Panc1 (cell line): ENCODE results near the gene MAPK1IP1L. TPM values are rescaled to one million over a fixed set of nuclear protein-coding genes. Genes with fewer than 3 reads are reported as not detected.

Source experiments
- ATAC-seq: fragments of 200-7000 bp; cut with Tn5 transposase; 2 replicates; pipeline ENCODE4 v1.9.1; 2020; ENCODE audit warnings: mild to moderate bottlenecking, moderate library complexity
- BruUV-seq: library from RNA; stranded (reverse); fragments of 400-500 nt; replicated peaks from 2 replicates; lab custom pipeline; 2021; lab: Mats Ljungman, UMichigan
- CTCF ChIA-PET: fragments of 300-600 bp; sonication (Branson Sonifier 250); formaldehyde crosslinking; loops from one replicate; lab custom pipeline; 2022; ENCODE audit warnings: antibody characterized with exemption; lab: Charles Lee
- POLR2A ChIA-PET: fragments of 300-600 bp; sonication (Branson Sonifier 250); formaldehyde crosslinking; loops from one replicate; lab custom pipeline; 2022; ENCODE audit warnings: antibody characterized with exemption; lab: Charles Lee
- DNase-seq: peaks from one replicate; pipeline ENCODE4 v3.0.0-alpha.2; 2010; ENCODE audit warnings: low read depth, low spot score
- H3K27ac ChIP-seq: 2 replicates; pipeline ENCODE4 v1.5.1; 2011; ENCODE audit warnings: mild to moderate bottlenecking, low read length, inconsistent platforms
- H3K27me3 ChIP-seq: fragments of 200-500 bp; sonication (Bioruptor generic); 2 replicates; pipeline ENCODE4 v1.6.0; 2014; ENCODE audit warnings: low read length, inconsistent platforms; ENCODE audit not compliant: control insufficient read depth, insufficient read depth
- H3K36me3 ChIP-seq: fragments of 200-500 bp; sonication (Bioruptor generic); 2 replicates; pipeline ENCODE4 v1.5.1; 2014; ENCODE audit warnings: inconsistent platforms, mild to moderate bottlenecking, low read length, moderate library complexity; ENCODE audit not compliant: control insufficient read depth, insufficient read depth
- H3K4me1 ChIP-seq: 2 replicates; pipeline ENCODE4 v1.5.1; 2011; ENCODE audit warnings: inconsistent platforms, mild to moderate bottlenecking, low read length, moderate library complexity; ENCODE audit not compliant: control insufficient read depth, insufficient read depth
- H3K4me3 ChIP-seq, 2 experiments: 2 replicates each; pipeline ENCODE4 v1.5.1; 2011 to 2012; ENCODE audit warnings: low read depth in 2 of 2, low read length in 2 of 2, mild to moderate bottlenecking in 2 of 2, inconsistent platforms in 1 of 2, moderate library complexity in 1 of 2
- H3K9me3 ChIP-seq: fragments of 200-500 bp; sonication (Bioruptor generic); 2 replicates; pipeline ENCODE4 v1.5.1; 2014; ENCODE audit warnings: low read depth, mild to moderate bottlenecking, inconsistent platforms, low read length, moderate library complexity; ENCODE audit not compliant: control insufficient read depth, insufficient read depth
- POLR2AphosphoS5 ChIP-seq: IDR thresholded peaks from 2 replicates; pipeline ENCODE4 v1.6.1; 2012; ENCODE audit warnings: mild to moderate bottlenecking, low read depth, low read length, moderate library complexity
- SIN3A ChIP-seq: IDR thresholded peaks from 2 replicates; pipeline ENCODE4 v1.6.1; 2012; ENCODE audit warnings: low read depth, mild to moderate bottlenecking, low read length, moderate library complexity, borderline replicate concordance; ENCODE audit not compliant: insufficient read depth
- TCF7L2 ChIP-seq: IDR thresholded peaks from 2 replicates; pipeline ENCODE4 v1.6.1; 2011; ENCODE audit warnings: mild to moderate bottlenecking, low read depth, low read length, inconsistent platforms
- in situ Hi-C: cut with HindIII; loops from 2 replicates; pipeline ENCODE4 v1.10.0; 2016; ENCODE audit warnings: low sequenced_read_pairs, low pct_unique_long_range_greater_than_20kb
- intact Hi-C: fragments of 100-400 bp; cut with micrococcal nuclease; formaldehyde crosslinking; loops from one replicate; pipeline ENCODE4 v1.10.0; 2022; ENCODE audit not compliant: unreplicated experiment
- total RNA-seq: library from RNA; stranded (reverse); gene quantifications from one replicate; pipeline ENCODE4 v1.2.1, GENCODE V29; 2021; ENCODE audit not compliant: unreplicated experiment
- TF ChIP-seq, protein P1 (sequence below): fragments of 450-650 bp; IDR thresholded peaks from 2 replicates; pipeline ENCODE4 v1.5.1; 2017; ENCODE audit warnings: mild to moderate bottlenecking
- TF ChIP-seq, protein P2 (sequence below), 2 experiments: IDR thresholded peaks; 2 replicates each; pipeline ENCODE4 v1.6.1; 2011 to 2012; ENCODE audit warnings: low read depth in 2 of 2, control low read depth in 1 of 2, low read length in 1 of 2, mild to moderate bottlenecking in 1 of 2, moderate library complexity in 1 of 2; ENCODE audit not compliant: insufficient read depth in 1 of 2

The MAPK1IP1L gene
- total RNA-seq, 1 experiment from 2014 or later: 79.4 TPM

DNA sequence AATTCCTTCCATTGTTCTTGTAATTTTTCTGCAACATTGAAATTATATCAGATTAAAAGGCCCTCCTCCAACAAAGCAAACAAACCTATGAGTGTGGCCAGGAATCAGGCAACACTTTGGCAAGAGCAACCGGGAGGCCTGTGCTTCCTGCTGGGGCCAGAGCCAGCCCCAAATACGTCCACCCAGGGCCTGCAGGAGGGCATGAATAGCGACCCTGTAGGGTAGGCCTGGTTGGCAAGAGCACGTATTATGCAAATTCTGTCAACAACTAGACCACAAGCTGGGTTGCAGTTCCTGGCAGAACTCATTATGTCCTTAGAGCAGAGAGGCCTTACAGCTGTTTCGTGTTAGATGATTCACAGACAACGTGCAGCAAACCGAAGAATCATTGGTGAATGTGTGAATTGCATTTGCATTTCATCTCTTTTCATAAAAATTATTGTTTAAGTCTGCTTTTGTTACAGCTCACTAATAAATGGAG, 50.7 kb downstream of the MAPK1IP1L start:
- POLR2A ChIA-PET: interaction anchor here (0.6 kb wide), 1 partner anchor 71 kb away, joined by 6 read pairs; no protein-coding TSS in a partner anchor
- intact Hi-C loops: no loop called here
- peaks cover 27% of the 10 kb centered on the region for H3K4me1 ChIP-seq

DNA sequence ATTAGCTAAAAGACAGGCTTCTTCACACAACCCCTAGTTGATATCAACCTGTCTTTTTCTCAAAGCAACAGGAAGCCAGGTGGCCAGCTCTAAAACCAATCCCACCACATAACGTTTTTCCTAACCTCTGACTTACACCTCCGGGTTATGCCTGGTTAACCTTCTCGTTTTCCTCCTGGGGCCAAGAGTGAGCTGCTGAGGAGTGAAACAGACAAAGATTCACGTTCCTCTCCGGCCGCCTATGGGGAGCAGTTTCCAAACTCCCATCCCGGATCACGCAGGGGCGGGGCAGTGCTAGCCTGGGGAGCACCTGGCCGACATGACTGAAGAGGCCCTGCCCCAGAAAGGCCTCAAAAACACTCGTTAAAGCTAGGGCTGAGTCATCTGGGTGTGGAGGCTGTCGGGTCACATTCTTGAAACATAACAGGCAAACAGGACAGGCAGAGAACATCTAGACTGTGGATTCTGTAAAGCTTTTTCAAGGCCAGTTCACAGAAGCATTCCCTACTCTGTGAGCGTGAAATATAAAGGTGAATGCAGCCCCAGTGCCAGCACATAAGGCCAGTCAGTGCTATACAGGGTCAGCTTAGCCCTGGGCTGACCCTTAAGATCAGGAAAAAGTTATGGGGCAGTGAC, 51.7 kb downstream of the MAPK1IP1L start:
- H3K9me3 ChIP-seq: no peaks in the 10 kb centered on the region
- intact Hi-C loops: no loop called here
- TF ChIP-seq, protein P1, sequence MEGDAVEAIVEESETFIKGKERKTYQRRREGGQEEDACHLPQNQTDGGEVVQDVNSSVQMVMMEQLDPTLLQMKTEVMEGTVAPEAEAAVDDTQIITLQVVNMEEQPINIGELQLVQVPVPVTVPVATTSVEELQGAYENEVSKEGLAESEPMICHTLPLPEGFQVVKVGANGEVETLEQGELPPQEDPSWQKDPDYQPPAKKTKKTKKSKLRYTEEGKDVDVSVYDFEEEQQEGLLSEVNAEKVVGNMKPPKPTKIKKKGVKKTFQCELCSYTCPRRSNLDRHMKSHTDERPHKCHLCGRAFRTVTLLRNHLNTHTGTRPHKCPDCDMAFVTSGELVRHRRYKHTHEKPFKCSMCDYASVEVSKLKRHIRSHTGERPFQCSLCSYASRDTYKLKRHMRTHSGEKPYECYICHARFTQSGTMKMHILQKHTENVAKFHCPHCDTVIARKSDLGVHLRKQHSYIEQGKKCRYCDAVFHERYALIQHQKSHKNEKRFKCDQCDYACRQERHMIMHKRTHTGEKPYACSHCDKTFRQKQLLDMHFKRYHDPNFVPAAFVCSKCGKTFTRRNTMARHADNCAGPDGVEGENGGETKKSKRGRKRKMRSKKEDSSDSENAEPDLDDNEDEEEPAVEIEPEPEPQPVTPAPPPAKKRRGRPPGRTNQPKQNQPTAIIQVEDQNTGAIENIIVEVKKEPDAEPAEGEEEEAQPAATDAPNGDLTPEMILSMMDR: no peak
- no peak for TF ChIP-seq POLR2AphosphoS5
- TF ChIP-seq, protein P2, sequence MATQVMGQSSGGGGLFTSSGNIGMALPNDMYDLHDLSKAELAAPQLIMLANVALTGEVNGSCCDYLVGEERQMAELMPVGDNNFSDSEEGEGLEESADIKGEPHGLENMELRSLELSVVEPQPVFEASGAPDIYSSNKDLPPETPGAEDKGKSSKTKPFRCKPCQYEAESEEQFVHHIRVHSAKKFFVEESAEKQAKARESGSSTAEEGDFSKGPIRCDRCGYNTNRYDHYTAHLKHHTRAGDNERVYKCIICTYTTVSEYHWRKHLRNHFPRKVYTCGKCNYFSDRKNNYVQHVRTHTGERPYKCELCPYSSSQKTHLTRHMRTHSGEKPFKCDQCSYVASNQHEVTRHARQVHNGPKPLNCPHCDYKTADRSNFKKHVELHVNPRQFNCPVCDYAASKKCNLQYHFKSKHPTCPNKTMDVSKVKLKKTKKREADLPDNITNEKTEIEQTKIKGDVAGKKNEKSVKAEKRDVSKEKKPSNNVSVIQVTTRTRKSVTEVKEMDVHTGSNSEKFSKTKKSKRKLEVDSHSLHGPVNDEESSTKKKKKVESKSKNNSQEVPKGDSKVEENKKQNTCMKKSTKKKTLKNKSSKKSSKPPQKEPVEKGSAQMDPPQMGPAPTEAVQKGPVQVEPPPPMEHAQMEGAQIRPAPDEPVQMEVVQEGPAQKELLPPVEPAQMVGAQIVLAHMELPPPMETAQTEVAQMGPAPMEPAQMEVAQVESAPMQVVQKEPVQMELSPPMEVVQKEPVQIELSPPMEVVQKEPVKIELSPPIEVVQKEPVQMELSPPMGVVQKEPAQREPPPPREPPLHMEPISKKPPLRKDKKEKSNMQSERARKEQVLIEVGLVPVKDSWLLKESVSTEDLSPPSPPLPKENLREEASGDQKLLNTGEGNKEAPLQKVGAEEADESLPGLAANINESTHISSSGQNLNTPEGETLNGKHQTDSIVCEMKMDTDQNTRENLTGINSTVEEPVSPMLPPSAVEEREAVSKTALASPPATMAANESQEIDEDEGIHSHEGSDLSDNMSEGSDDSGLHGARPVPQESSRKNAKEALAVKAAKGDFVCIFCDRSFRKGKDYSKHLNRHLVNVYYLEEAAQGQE (IDR thresholded peaks at IDR 0.05; ENCODE audit: insufficient read depth in 1 of 2, low read depth in 2 of 2, low read length in 1 of 2): no peak
- no peak; the same call in 1 of the 2 replicates for TF ChIP-seq TCF7L2
- no peak for TF ChIP-seq SIN3A
- POLR2A ChIA-PET: no interaction called here
- no peaks in the 10 kb centered on the region for H3K36me3 ChIP-seq
- DNase-seq (peak; percentile 74), ATAC-seq (peak; percentile 86)
- H3K4me3 ChIP-seq: peak overlapping the region; percentile 11 to 51; a peak in 3 of 4 replicates
- CTCF ChIA-PET: interaction anchor here (0.7 kb wide), 1 partner anchor 58 kb away, joined by 8 read pairs; no protein-coding TSS in a partner anchor
- peaks cover 36% of the 10 kb centered on the region for H3K4me1 ChIP-seq
- in situ Hi-C loops: no loop called here
- peak overlapping the region; percentile 96 for H3K27ac ChIP-seq
- no TSS peak for BruUV-seq
- no peaks in the 10 kb centered on the region for H3K27me3 ChIP-seq

More for the DNA sequence above, 50.7 kb downstream of the MAPK1IP1L start:
- no TSS peak for BruUV-seq
- Histone ChIP-seq H3K27ac (peak overlapping the region; percentile 96), H3K9me3 (no peaks in the 10 kb centered on the region), H3K36me3 (no peaks in the 10 kb centered on the region), H3K4me3 (no peak overlapping the region; a peak in 1 of 4 replicates), H3K27me3 (no peaks in the 10 kb centered on the region)
- in situ Hi-C loops: no loop called here
- ATAC-seq (peak; percentile 83), DNase-seq (peak; percentile 74)
- CTCF ChIA-PET: no interaction called here
- TF ChIP-seq, protein P1: no peak
- peak; percentile 50; the same call in 1 of the 2 replicates for TF ChIP-seq POLR2AphosphoS5
